Left lung (tissue), 10 donors: Measurements from ENCODE around the gene ZCCHC2. TPM values are rescaled to one million over a fixed set of nuclear protein-coding genes. Genes with fewer than 3 reads are reported as not detected.

Experiments
- ATAC-seq: fragments of 200-7000 bp; cut with Tn5 transposase; one replicate; pipeline ENCODE4 v1.9.1; 2020; ENCODE audit warnings: moderate library complexity
- DNase-seq, 4 donors: peaks; one replicate each; pipeline ENCODE4 v3.0.0-alpha.2; 2013 to 2020
- H3K27ac ChIP-seq, 2 donors: fragments of 200-600 bp; sonication (generic) in 1 of 2; one replicate each; pipeline versions ENCODE4 v1.5.0 to v1.8.0; 2020 to 2021
- H3K27me3 ChIP-seq, 2 donors: fragments of 200-600 bp; sonication (generic) in 1 of 2; one replicate each; pipeline versions ENCODE4 v1.5.0 to v1.8.0; 2020 to 2021
- H3K36me3 ChIP-seq, 2 donors: fragments of 200-600 bp; sonication (generic) in 1 of 2; one replicate each; pipeline versions ENCODE4 v1.5.0 to v1.8.0; 2020 to 2021
- H3K4me1 ChIP-seq, 2 donors: fragments of 200-600 bp; one replicate each; pipeline ENCODE4 v1.8.0; 2021
- H3K4me3 ChIP-seq, 2 donors: fragments of 200-600 bp; sonication (generic) in 1 of 2; one replicate each; pipeline versions ENCODE4 v1.5.0 to v1.8.0; 2020 to 2021; ENCODE audit warnings: mild to moderate bottlenecking in 1 of 2
- H3K9me3 ChIP-seq, 2 donors: fragments of 200-600 bp; sonication (generic) in 1 of 2; one replicate each; pipeline versions ENCODE4 v1.5.0 to v1.8.0; 2020 to 2021
- CTCF ChIP-seq, 2 donors: fragments of 200-600 bp; sonication (generic) in 1 of 2; IDR thresholded peaks; one replicate each; pipeline versions ENCODE4 v1.5.0 to v1.8.0; 2021; ENCODE audit warnings: antibody characterized with exemption in 2 of 2
- intact Hi-C, 2 donors: fragments of 100-400 bp; cut with DNase I; formaldehyde crosslinking; loops; one replicate each; pipeline versions ENCODE4 v1.11.2 to v1.14.2; 2022
- polyA plus RNA-seq, 6 donors: library from polyadenylated mRNA; unstranded; fragments of 120-200 nt; gene quantifications; one replicate each; pipeline ENCODE4 v1.2.1, GENCODE V29; 2013; ENCODE audit not compliant: insufficient read length in 6 of 6
- total RNA-seq, 2 donors: library from RNA; stranded (reverse); fragmentation: NEBNext Ultra II Directional; extraction: Animal tissue kit (Norgen Biotek cat#: 25700); gene quantifications; one replicate each; pipeline ENCODE4 v1.2.1, GENCODE V29; 2021
- donor health status: DM: no; HTN: yes; CAD: no.
- donor health status: DM: no; HTN: no; CAD: no.

ZCCHC2 gene
- total and polyA plus RNA-seq, 8 donors: 14.9 to 34.5 (median 17.0) TPM

GRCh38 chr18:62510789-62511188 lies 12.0 kb upstream of the ZCCHC2 start:
- Histone ChIP-seq H3K27ac (no peak overlapping the region), H3K27me3 (no peaks in the 10 kb centered on the region), H3K4me3 (no peak overlapping the region), H3K36me3 (no peaks in the 10 kb centered on the region), H3K9me3 (peaks cover 0 to 40% of the 10 kb centered on the region in 2 donors), H3K4me1 (peaks cover 2 to 19% of the 10 kb centered on the region in 2 donors)
- ATAC-seq (no peak), DNase-seq (no peak)
- intact Hi-C loops: no loop called here
- TF ChIP-seq CTCF (IDR thresholded peaks at IDR 0.05): no peak

- Histone ChIP-seq H3K9me3 (peaks cover 0 to 40% of the 10 kb centered on the region in 2 donors), H3K4me3 (no peak overlapping the region), H3K36me3 (no peaks in the 10 kb centered on the region), H3K4me1 (peaks cover 0 to 12% of the 10 kb centered on the region in 2 donors), H3K27ac (no peak overlapping the region), H3K27me3 (no peaks in the 10 kb centered on the region)
- intact Hi-C loops: no loop called here
- no peak for TF ChIP-seq CTCF (IDR thresholded peaks at IDR 0.05)
- ATAC-seq (no peak), DNase-seq (no peak)
Measured at GRCh38 chr18:62512532-62512931, 10.3 kb upstream of the ZCCHC2 start.

GRCh38 chr18:62512996-62513395 lies 9.8 kb upstream of the ZCCHC2 start:
- Histone ChIP-seq H3K27me3 (no peaks in the 10 kb centered on the region), H3K36me3 (no peaks in the 10 kb centered on the region), H3K4me1 (peaks cover 0 to 12% of the 10 kb centered on the region in 2 donors), H3K4me3 (no peak overlapping the region), H3K9me3 (peaks cover 0 to 40% of the 10 kb centered on the region in 2 donors), H3K27ac (no peak overlapping the region)
- ATAC-seq (no peak), DNase-seq (no peak)
- TF ChIP-seq CTCF (IDR thresholded peaks at IDR 0.05): no peak
- intact Hi-C loops: no loop called here

GRCh38 chr18:62514570-62514969 lies 8.3 kb upstream of the ZCCHC2 start:
- Histone ChIP-seq H3K4me1 (peaks cover 0 to 12% of the 10 kb centered on the region in 2 donors), H3K9me3 (peaks cover 0 to 40% of the 10 kb centered on the region in 2 donors), H3K4me3 (no peak overlapping the region), H3K36me3 (no peaks in the 10 kb centered on the region), H3K27me3 (no peaks in the 10 kb centered on the region), H3K27ac (no peak overlapping the region)
- no peak for ATAC-seq
- intact Hi-C loops: no loop called here
- no peak for TF ChIP-seq CTCF (IDR thresholded peaks at IDR 0.05)
- no peak for DNase-seq

- H3K27me3 ChIP-seq: no peaks in the 10 kb centered on the region
- DNase-seq: no peak
- TF ChIP-seq CTCF (IDR thresholded peaks at IDR 0.05): no peak
- peaks cover 0 to 6% of the 10 kb centered on the region in 2 donors for H3K4me1 ChIP-seq
- peak overlapping the region in 1 of 2 donors; percentile 13 for H3K27ac ChIP-seq
- ATAC-seq: peak; percentile 56
- no peaks in the 10 kb centered on the region for H3K36me3 ChIP-seq
- intact Hi-C loops: no loop called here
- no peak overlapping the region for H3K4me3 ChIP-seq
- peaks cover 0 to 40% of the 10 kb centered on the region in 2 donors for H3K9me3 ChIP-seq
Measured at GRCh38 chr18:62516242-62516641, 6.6 kb upstream of the ZCCHC2 start.
